Skeletal muscle cell (primary cell): ENCODE data around the gene MUC22.
"Not testable (repeated sequence)": the region's sequence is repeated elsewhere in the genome, so short reads cannot be mapped to it uniquely, and the experiment has no call there.

ENCODE experiments used
- DNase-seq: peaks from one replicate; pipeline ENCODE4 v3.0.0-alpha.2; 2010; ENCODE audit warnings: low read depth
- H3K4me3 ChIP-seq: 2 replicates; pipeline ENCODE4 v1.5.1; 2011; ENCODE audit warnings: low read depth, mild to moderate bottlenecking, control low read depth, low read length, moderate library complexity

Gene MUC22

DNA sequence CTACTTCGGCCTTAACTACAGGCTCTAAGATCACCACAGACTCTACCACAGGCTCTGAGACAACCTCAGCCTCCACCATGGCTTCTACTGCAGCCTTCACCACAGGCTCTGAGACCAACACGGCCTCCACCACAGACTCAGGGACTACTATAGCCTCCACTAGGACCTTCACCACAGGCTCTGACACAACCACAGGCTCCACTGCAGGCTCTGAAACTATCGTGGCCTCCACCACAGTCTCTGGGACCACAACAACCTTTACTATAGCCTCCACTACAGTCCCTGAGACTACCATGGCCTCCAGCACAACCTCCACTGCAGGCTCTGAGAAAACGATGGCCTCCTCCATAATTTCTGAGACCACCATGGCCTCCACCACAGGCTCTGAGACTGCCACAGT, 15.3 kb downstream of the MUC22 start:
- no peak overlapping the region for H3K4me3 ChIP-seq
- DNase-seq = no peak

DNA sequence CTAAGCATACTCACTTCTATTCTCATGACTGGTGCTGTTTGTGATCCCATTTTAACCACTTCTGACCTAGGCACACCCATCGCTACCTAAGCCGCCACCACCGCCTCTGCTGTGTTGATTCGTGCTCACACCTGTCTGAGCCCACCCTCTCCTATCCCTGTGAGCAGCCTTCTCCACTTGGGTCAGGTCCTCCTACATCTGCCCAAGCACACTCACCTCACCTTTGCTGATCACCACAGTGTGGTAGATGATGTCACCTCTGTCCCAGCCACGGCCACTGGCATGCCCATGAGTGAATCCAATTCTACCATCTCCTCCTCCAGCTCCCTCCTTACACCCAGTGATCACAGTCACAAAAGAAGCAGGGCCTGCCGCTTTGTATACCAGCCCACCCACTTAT, 20.8 kb downstream of the MUC22 start:
- H3K4me3 ChIP-seq = no peak overlapping the region
- DNase-seq = no peak

DNA sequence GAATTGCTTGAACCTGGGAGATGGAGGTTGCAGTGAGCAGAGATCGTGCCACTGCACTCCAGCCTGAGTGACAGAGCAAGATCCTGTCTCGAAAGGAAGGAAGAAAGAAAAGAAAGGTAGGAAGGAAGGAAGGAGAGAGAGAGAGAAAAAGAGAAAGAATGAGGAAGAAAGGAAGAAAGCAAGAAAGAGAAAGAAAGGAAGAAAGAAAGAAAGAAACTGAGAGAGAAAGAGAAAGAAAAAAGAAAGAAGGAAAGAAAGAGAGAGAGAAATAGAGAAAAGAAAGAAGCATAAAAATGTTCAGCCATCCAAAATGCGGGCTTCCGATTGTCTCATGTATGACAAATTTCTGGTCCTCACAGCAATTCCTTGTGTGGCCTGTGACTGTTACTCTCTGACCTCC, 22.8 kb downstream of the MUC22 start:
- DNase-seq = no peak
- no peak overlapping the region for H3K4me3 ChIP-seq

DNA sequence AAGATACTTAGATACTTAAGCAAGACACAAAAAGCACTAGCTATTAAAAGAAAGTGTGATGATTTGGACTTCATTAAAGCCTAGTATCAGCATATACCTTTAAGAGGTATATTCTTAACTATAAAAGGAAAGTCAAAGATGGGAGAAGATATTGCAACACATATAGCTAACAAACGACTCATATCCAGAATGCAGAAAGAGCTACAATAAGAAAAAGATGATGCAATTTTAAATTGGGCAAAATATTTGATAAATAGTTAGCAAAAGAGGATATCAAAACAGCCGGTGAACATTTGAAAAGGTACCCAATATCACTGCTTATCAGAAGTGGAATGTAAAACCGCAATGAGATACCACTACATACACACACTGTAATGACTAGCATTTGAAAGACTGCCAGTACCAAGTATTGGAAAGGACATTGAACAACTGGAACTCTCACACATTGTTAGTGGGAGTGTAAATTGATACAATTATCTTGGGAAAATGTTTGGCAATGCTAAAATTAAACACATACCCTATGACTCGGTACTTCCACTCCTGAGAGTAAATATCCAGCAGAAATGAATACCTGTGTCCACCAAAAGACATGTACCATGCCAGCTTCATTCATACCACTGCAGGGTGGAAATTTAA, 25.7 kb downstream of the MUC22 start:
- no peak for DNase-seq
- H3K4me3 ChIP-seq = no peak overlapping the region

GRCh38 chr6:31037169-31037568, 26.9 kb downstream of the MUC22 start:
- H3K4me3 ChIP-seq = no peak overlapping the region
- DNase-seq = no peak

- H3K4me3 ChIP-seq = no peak overlapping the region
- peak; percentile 25 for DNase-seq
These were observed 27.4 kb downstream of the MUC22 start for GRCh38 chr6:31037682-31038081.

GRCh38 chr6:31038559-31038958, 28.3 kb downstream of the MUC22 start:
- no peak for DNase-seq
- H3K4me3 ChIP-seq = no peak overlapping the region

DNA sequence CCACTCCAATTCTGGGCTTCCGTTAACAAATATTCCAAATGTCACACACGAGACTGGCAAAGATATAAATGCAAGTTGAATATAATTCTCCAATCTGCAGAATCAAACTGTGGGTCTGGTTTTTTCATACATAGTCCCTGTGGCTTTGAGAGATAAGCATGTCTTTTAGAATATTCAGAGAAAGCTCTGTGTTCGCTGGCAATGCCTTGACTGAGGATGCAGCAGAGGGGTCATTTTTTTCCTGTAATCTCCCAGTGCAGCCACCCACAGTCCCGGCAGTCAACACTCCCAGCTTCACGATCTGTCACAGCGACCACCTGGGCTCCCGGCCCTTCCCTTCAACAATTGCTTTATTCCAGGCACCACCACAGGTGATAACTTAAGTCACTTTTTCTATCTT, 30.5 kb downstream of the MUC22 start:
- DNase-seq = no peak
- H3K4me3 ChIP-seq = no peak overlapping the region

DNA sequence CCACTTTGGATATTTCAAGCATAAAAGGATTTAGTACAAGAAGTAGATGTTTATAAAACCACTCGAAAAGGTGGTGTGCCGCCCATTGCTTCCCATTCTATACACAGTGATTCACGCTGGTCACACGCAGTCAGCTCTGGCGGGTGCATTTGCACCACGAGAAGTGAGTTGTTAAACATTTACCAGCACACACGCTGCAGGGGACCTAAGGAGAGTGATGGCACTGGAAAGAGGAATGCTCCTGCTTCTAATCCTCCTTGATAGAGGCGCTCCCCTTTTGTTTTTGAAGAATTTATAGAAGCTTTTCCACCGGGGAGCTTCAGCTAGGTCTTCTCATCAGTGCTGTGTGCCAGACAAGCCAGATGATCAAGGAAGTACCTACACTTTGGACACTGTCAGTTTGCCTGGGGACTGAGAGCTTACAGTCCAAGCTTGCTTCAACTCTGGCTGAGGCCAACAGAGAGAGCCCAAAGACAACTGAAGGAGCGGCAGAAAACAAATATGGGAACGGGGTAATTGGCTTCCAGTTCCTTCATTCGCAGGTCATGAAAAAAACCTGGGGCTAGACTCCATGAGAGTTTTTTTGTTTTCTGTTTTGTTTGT, 31.2 kb downstream of the MUC22 start:
- DNase-seq = no peak

GRCh38 chr6:31042806-31043205, 32.5 kb downstream of the MUC22 start:
- no peak overlapping the region for H3K4me3 ChIP-seq
- DNase-seq = no peak

More for the DNA sequence above, 31.2 kb downstream of the MUC22 start:
- no peak overlapping the region for H3K4me3 ChIP-seq

DNA sequence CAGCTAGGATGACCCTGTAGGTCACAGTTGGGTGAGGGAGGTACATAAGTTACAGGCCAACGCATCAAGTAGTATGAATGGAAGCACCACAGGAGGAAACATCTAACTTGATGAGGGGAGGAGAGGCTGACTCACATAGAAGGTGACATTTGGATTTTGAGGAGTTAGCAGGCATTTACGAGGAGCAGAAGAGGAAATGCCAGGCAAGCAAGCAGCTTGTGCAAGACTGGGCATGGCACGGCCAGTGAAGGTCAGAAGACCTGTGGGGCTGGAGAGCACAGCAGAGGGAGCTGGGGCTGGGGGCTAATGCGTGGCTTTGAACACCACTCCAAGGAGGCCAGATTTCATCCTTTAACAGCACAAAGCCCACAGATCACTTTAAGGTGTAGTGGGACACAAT, 37.8 kb downstream of the MUC22 start:
- no peak for DNase-seq
- H3K4me3 ChIP-seq = no peak overlapping the region

- no peak for DNase-seq
- no peak overlapping the region for H3K4me3 ChIP-seq
These were observed 39.2 kb downstream of the MUC22 start for GRCh38 chr6:31049518-31049917.

DNA sequence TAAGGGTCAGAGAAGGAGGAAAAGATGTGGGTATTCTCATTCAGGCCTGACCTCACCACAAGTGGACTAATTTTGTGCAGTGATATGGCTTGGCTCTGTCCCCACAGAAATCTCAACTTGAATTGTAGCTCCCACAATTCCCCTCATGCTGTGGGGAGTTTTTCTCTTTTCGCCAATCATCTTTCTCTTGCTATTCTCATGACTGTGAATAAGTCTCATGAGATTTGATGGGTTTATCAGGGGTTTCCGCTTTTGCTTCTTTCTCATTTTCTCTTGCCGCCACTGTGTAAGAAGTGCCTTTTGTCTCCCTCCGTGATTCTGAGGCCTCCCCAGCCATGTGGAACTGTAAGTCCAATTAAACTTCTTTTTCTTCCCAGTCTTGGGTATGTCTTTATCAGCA, 42.9 kb downstream of the MUC22 start:
- not testable (repeated sequence) for DNase-seq, H3K4me3 ChIP-seq

DNA sequence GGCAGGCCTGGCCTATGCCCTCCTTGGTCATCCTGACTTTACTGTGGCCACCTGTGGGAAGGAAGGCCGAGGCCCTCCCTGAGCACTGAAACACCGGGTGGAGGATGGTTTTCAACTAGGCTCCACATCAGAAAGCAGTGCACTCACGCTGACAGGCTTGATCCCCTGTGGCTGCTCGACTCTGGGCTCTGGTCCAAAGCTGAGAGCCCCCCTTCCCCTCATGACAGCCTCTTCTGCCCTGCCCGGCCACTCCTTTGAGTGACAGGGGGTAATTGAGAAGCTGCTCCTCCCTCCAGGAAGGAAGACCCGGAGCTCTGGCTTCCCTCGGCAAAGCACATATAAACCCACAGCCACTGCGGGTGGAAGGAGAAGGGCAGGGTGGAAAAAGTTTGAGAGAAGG, 43.6 kb downstream of the MUC22 start:
- no peak overlapping the region for H3K4me3 ChIP-seq

DNA sequence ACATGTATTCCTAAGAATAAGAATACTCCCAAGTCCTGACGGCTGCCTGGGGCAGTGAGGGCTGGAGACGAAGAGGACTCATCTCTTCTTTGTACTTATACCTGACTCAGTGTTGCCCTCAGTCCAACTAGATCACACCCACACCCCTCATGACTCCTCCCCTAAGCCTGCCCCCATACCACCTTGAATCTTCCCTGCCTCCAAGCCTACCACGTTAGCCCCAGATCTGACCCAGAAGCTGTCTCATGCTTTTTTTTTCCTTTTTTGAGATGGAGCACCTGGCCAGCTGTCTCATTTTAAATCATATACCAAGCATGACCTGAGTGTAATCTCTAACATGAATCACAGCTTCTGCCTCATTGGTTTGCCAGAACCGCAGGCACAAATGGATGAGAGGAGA, 45.2 kb downstream of the MUC22 start:
- DNase-seq = no peak
- H3K4me3 ChIP-seq = no peak overlapping the region

More for the DNA sequence above, 43.6 kb downstream of the MUC22 start:
- no peak for DNase-seq

DNA sequence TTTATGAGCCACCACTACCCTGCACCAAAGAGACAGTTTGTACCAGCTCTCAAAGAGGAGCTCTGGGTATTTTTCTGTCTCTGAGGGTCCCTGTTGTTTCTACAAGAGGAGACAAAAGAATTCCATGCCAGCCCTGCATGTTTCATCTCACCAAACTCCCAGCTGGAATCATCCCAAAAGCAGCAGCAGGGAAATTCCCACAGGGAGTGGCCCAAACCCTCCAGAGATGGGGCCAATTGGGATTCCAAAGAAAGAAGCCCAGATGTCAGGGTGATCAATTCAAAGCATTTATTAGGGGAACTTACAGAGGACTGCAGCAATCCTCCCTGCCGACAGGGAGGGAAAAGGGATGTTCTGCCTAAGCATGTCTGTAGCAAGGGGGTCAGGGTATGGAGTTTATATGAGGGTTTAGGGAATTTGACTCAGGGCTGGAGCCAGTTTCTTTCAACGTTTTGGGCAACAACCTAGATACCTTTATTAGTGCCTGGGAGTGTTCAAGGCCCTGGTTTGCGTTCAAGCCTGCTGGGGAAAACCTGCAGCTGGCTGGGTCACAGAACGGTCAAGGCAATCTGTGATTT, 47.2 kb downstream of the MUC22 start:
- no peak overlapping the region for H3K4me3 ChIP-seq
- no peak for DNase-seq

- H3K4me3 ChIP-seq = no peak overlapping the region
- DNase-seq = peak; percentile 83
These were observed 48.0 kb downstream of the MUC22 start for GRCh38 chr6:31058128-31058894.

GRCh38 chr6:31060145-31060544, 49.9 kb downstream of the MUC22 start:
- no peak for DNase-seq
- no peak overlapping the region for H3K4me3 ChIP-seq

DNA sequence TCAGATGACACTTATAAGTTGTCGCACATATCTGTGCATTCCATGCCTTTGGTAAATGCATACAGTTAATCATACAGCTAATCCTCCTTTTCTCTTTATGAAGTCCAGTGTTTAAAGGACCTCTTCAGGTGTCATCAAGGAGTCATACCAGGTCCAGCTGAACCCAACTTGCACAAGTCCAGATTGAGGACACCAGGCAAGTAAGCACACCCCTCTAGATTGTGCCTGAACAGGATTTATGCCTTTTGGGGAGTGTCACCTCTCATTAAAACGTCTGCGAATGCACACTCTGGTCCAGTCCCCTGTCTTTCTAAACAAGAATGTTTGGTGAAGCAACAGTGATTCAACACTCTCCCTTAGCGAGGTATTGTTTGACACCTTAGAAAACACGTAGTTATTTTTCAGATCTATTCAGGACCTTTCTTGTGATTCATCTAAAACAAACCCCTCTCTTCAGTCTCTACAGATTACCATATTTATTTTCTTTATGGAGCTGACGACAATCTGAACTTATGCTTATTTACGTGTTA, 53.7 kb downstream of the MUC22 start:
- no peak overlapping the region for H3K4me3 ChIP-seq
- no peak for DNase-seq

DNA sequence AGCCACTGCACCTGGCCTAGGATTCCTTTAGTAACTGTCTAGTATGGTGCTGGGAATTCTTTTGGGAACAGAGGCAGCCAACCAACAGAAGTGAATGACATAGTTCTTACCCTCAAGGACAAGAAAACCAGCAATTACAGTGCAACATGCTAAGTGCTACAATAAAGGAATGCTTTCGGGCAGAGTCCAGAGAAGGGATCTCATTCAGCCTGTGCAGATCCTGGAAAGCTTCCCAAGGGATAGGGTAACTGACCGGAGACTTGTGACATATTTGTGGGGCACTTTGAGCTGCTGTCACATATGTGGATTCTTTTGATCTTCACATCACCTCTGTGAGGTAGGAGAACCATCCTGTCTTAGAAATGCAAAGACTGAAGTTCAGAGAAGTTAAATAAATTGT, 55.3 kb downstream of the MUC22 start:
- H3K4me3 ChIP-seq = no peak overlapping the region
- DNase-seq = no peak
